NB4 (cell line): ENCODE data around the gene FEM1B.

ENCODE experiments used
- CTCF ChIP-seq: IDR thresholded peaks from one replicate; pipeline ENCODE4 v1.5.1; 2012; ENCODE audit warnings: low read depth, low read length
- MAX ChIP-seq: IDR thresholded peaks from 2 replicates; pipeline ENCODE4 v1.6.1; 2011; ENCODE audit warnings: low read depth, low read length
- MYC ChIP-seq: IDR thresholded peaks from 2 replicates; pipeline ENCODE4 v1.6.1; 2011; ENCODE audit warnings: low read depth, low read length
- POLR2A ChIP-seq: IDR thresholded peaks from 2 replicates; pipeline ENCODE4 v1.6.1; 2011; ENCODE audit warnings: mild to moderate bottlenecking; ENCODE audit not compliant: insufficient read length; ENCODE audit errors: extremely low read depth

GRCh38 chr15:68277603-68278344 is at the start of gene FEM1B:
- TF ChIP-seq POLR2A (peak; percentile 72), CTCF (no peak), MAX (peak; percentile 69), MYC (peak; percentile 88)
